ENCODE data around the gene PTGR2.

Gene PTGR2

GRCh38 chr14:73888971-73889370, 37.3 kb downstream of the PTGR2 start:
- TF ChIP-seq GATA2 (IDR thresholded peaks at IDR 0.05; ENCODE audit: low read depth, low read length) = no peak
- TF ChIP-seq GATA3 (IDR thresholded peaks at IDR 0.05; ENCODE audit: low read depth, low read length) = no peak

- TF ChIP-seq GATA2 (IDR thresholded peaks at IDR 0.05; ENCODE audit: low read depth, low read length) = no peak
Measured at GRCh38 chr14:73889376-73889775, 37.7 kb downstream of the PTGR2 start.

GRCh38 chr14:73895939-73896338, 44.3 kb downstream of the PTGR2 start:
- no peak for TF ChIP-seq GATA3 (IDR thresholded peaks at IDR 0.05; ENCODE audit: low read depth, low read length)

GRCh38 chr14:73896521-73896920, 44.9 kb downstream of the PTGR2 start:
- TF ChIP-seq GATA3 (IDR thresholded peaks at IDR 0.05; ENCODE audit: low read depth, low read length) (no peak), GATA2 (IDR thresholded peaks at IDR 0.05; ENCODE audit: low read depth, low read length) (no peak)

- no peak for TF ChIP-seq GATA2 (IDR thresholded peaks at IDR 0.05; ENCODE audit: low read depth, low read length)
- no peak for TF ChIP-seq GATA3 (IDR thresholded peaks at IDR 0.05; ENCODE audit: low read depth, low read length)
Measured at GRCh38 chr14:73903028-73903427, 51.4 kb downstream of the PTGR2 start.

DNA sequence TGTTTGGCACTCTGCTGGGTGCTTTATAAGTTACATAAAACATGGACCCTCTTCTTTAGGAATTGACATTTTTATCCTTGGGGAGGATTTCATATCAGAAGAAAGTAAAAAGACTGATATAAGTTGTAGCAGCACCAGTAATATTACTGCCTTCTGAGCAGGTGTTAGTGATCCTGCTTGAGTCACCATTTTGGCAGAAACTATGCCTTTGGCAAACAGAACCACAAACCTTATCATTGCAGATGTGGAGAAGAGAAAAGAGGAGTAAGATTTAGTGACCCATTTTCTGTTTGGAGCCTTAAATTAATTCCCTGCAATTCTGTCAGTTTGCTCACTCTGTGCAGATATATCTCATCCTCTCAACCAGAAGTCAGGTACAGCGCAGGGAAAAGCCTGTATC, 58.0 kb downstream of the PTGR2 start:
- no peak for TF ChIP-seq GATA3 (IDR thresholded peaks at IDR 0.05; ENCODE audit: low read depth, low read length)
- no peak for TF ChIP-seq GATA2 (IDR thresholded peaks at IDR 0.05; ENCODE audit: low read depth, low read length)

DNA sequence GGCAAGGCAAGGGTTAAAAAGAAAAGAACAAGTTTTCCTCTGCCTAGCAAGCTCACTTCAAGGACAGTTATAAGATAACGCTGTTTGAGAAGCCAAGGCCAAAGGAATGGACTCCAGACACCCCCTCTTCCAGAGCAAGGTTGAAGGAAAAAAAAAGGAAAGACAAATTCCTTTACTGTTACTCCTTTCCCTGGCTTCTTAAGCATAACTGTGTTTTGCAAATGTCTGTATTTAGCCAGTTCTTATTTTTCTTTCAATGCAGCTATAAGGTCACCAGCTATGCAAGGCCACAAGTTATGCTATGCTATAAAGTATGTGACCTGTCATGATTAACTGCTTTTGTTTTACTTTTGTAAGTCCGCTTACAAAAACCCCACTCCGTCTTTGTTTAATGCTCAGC, 61.6 kb downstream of the PTGR2 start:
- no peak for TF ChIP-seq GATA2 (IDR thresholded peaks at IDR 0.05; ENCODE audit: low read depth, low read length)
- TF ChIP-seq GATA3 (IDR thresholded peaks at IDR 0.05; ENCODE audit: low read depth, low read length) = no peak

DNA sequence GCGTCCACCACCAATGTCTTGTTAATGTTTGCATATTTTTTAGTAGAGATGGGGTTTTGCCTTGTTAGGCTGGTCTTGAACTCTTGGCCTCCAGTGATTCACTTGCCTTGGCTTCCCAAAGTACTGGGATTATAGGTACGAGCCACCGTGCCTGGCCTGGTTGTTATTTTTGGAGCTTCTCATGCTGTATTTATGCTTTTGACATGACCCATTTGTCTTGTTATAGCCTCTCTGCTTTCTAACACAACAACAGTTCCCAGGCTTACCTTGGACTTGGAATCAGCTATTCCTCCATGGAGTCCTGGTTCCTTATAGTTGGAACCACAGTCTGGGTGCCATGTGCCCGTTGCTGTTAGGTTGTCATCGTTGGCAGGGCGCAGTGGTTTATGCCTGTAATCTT, 64.7 kb downstream of the PTGR2 start:
- no peak for TF ChIP-seq GATA2 (IDR thresholded peaks at IDR 0.05; ENCODE audit: low read depth, low read length)
- TF ChIP-seq GATA3 (IDR thresholded peaks at IDR 0.05; ENCODE audit: low read depth, low read length) = no peak

- TF ChIP-seq GATA2 (IDR thresholded peaks at IDR 0.05; ENCODE audit: low read depth, low read length) (no peak), GATA3 (IDR thresholded peaks at IDR 0.05; ENCODE audit: low read depth, low read length) (no peak)
Measured at GRCh38 chr14:73924337-73924736, 72.7 kb downstream of the PTGR2 start.

Measured in SH-SY5Y (cell line).